ENCODE measurements around the gene NDEL1.

The NDEL1 gene

DNA sequence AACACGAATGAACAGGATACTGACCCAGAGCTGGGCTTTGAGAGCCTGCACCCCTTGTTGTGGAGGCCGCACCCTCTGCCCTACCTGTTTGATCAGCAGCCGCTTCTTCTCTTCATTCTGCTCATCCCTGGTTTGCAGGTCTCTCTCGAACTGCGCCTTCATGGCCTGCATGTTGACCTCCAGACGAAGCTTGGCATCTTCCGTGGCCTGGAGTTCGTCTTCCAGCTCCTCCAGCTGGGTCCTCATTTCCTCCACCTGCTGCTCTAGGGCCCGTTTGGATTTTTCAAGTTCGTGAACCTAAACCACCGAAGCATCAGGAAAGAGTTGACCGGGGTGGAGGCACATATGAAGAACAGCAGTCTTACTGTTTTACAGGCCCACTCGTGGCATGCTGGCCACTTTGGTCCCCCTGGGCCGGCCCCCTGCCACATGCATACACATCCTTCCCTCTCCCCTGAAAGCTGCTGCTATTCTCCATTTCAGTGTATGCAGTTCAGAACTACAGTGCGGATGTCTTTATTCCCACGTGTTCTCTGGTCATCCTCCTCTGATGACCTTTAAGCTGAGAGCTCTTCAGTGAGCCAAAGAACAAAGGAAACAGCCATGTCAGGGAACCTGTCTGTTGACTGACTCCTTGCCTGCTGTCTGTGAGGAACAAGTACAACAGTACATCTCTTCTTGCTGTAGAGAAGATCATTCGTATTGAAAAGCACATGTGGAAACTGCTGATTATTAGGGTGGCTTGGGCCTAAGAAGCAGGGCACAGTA lies 54.8 kb downstream of the NDEL1 start:
- TF ChIP-seq CTCF (IDR thresholded peaks at IDR 0.05; ENCODE audit: low read depth, low read length, missing control alignments), result no peak
- DNase-seq (ENCODE audit: extremely low read depth, low read depth), result no peak
- no peak overlapping the region for H3K4me3 ChIP-seq (replicated peaks; ENCODE audit: low read depth, low read length)

DNA sequence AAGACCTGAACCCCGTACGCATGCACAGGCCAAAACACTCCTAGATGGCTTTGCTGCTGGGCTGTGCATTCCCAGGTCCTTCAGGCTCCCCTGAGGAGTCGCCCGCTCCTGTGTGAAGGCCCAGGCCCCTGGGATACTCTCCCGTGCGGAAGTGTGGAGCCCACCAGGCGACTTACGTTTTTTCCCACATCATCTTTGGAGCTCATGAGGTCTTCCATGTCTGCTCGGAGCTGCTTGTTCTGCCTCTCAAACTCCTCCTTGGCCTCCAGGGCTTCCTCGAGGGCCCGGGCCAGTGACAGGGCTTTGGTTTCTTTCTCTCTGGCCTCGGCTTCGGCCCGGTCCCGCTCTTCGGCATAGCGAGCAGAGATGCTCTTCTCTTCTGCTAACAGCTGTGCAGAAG lies 56.4 kb downstream of the NDEL1 start:
- TF ChIP-seq CTCF (IDR thresholded peaks at IDR 0.05; ENCODE audit: low read depth, low read length, missing control alignments), result no peak
- H3K4me3 ChIP-seq (replicated peaks; ENCODE audit: low read depth, low read length), result no peak overlapping the region
- DNase-seq (ENCODE audit: extremely low read depth, low read depth), result no peak

- no peak overlapping the region for H3K4me3 ChIP-seq (replicated peaks; ENCODE audit: low read depth, low read length)
- DNase-seq (ENCODE audit: extremely low read depth, low read depth), result no peak
- TF ChIP-seq CTCF (IDR thresholded peaks at IDR 0.05; ENCODE audit: low read depth, low read length, missing control alignments), result no peak
Measured at GRCh38 chr17:8494021-8494420, 58.3 kb downstream of the NDEL1 start.

- no peak overlapping the region for H3K4me3 ChIP-seq (replicated peaks; ENCODE audit: low read depth, low read length)
- no peak for DNase-seq (ENCODE audit: extremely low read depth, low read depth)
- no peak for TF ChIP-seq CTCF (IDR thresholded peaks at IDR 0.05; ENCODE audit: low read depth, low read length, missing control alignments)
Measured at GRCh38 chr17:8494506-8495111, 58.9 kb downstream of the NDEL1 start.

GRCh38 chr17:8496081-8496480 lies 60.4 kb downstream of the NDEL1 start:
- DNase-seq (ENCODE audit: extremely low read depth, low read depth), result no peak
- TF ChIP-seq CTCF (IDR thresholded peaks at IDR 0.05; ENCODE audit: low read depth, low read length, missing control alignments), result no peak
- no peak overlapping the region for H3K4me3 ChIP-seq (replicated peaks; ENCODE audit: low read depth, low read length)

GRCh38 chr17:8499171-8499570 lies 63.5 kb downstream of the NDEL1 start:
- no peak for DNase-seq (ENCODE audit: extremely low read depth, low read depth)
- H3K4me3 ChIP-seq (replicated peaks; ENCODE audit: low read depth, low read length), result no peak overlapping the region
- no peak for TF ChIP-seq CTCF (IDR thresholded peaks at IDR 0.05; ENCODE audit: low read depth, low read length, missing control alignments)

All from HFF-Myc (cell line).